ENCODE data around the gene PTCHD1.

Gene PTCHD1

DNA sequence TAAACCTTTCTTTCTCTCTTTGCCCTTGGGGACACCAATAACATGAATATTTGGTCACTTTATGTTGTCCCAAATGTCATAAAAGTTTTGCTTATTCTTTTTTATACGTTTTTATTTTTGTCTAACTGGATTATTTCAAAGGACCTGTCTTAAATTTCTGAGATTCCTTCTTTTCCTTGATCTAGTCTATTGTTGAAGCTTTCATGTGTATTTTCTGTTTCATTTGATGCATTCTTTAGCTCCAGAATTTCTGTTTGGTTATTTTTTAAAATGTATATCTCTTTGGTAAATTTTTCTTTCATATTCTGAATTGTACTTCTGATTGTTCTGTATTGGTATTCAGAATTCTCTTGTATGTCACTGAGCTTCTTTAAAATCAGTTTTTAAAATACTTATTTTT, 88.3 kb downstream of the PTCHD1 start:
- DNase-seq, result no peak

GRCh38 chrX:23434356-23434884, 99.8 kb downstream of the PTCHD1 start:
- DNase-seq, result no peak

- DNase-seq, result no peak
These were observed 100.5 kb downstream of the PTCHD1 start for GRCh38 chrX:23435108-23435507.

DNA sequence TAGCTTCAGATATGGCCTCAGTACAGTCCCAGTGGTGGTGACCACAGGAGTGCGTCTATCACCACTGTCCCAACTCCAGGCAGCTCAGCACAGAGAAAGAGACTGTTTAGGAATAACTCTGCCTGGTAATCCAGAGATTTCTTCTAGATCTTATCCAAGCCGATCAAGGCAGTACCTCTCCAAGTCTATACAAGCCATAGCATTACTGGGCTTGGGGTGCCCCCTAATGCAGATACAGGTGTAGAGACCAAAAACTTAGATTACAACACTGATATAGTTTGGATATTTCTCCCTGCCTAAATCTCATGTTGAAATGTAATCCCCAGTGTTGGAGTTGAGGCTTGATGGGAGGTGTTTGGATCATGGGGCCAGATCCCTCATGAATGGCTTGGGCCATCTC, 100.9 kb downstream of the PTCHD1 start:
- DNase-seq, result no peak

- no peak for DNase-seq
These were observed 102.2 kb downstream of the PTCHD1 start for GRCh38 chrX:23436875-23437274.

GRCh38 chrX:23451266-23451665, 116.6 kb downstream of the PTCHD1 start:
- no peak for DNase-seq
